ENCODE results near the gene AURKA.
"Not testable (repeated sequence)": the region's sequence is repeated elsewhere in the genome, so short reads cannot be mapped to it uniquely, and the experiment has no call there.

Gene AURKA

DNA sequence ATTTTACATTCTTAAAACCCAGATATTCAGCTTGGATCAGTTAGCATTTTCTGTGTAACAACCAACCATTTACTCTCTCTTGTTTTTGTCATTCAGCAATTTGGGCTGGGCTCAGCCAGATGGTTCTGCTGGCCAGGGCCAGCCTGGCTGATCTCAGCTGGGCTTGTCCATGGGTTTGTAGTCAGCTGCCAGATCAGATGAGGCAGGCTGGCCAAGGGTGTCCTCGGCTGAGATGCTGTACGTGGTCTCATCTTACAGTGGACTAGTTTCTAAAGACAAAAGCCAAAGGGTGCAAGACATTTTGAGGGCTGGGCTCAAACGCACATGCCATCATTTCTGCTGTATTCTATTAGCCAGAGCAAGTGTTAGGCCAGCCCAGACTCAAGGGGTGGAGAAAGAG lies 49.2 kb downstream of the AURKA start:
- no peaks in the 10 kb centered on the region for H3K36me3 ChIP-seq (replicated peaks; ENCODE audit: insufficient read depth, low read length)
- TF ChIP-seq EZH2 (optimal IDR thresholded peaks at IDR 0.05; ENCODE audit: low read depth, low read length) (no peak), EZH2phosphoT487 (IDR thresholded peaks at IDR 0.05; ENCODE audit: low read length) (no peak)
- TF ChIP-seq, protein P1, sequence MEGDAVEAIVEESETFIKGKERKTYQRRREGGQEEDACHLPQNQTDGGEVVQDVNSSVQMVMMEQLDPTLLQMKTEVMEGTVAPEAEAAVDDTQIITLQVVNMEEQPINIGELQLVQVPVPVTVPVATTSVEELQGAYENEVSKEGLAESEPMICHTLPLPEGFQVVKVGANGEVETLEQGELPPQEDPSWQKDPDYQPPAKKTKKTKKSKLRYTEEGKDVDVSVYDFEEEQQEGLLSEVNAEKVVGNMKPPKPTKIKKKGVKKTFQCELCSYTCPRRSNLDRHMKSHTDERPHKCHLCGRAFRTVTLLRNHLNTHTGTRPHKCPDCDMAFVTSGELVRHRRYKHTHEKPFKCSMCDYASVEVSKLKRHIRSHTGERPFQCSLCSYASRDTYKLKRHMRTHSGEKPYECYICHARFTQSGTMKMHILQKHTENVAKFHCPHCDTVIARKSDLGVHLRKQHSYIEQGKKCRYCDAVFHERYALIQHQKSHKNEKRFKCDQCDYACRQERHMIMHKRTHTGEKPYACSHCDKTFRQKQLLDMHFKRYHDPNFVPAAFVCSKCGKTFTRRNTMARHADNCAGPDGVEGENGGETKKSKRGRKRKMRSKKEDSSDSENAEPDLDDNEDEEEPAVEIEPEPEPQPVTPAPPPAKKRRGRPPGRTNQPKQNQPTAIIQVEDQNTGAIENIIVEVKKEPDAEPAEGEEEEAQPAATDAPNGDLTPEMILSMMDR (IDR thresholded peaks at IDR 0.05; ENCODE audit: low read length), result no peak
- H3K9me3 ChIP-seq (replicated peaks; ENCODE audit: insufficient read depth, low read length), result no peaks in the 10 kb centered on the region
- DNase-seq, result no peak
- H4K20me1 ChIP-seq (ENCODE audit: insufficient read depth, low read length), result 0 out of 2 replicates have a peak, but pooled peaks cover 2% of the 10 kb centered on the region
- no peak overlapping the region for H3K9ac ChIP-seq (ENCODE audit: low read length)
- H3F3A ChIP-seq (ENCODE audit: insufficient read depth, low read length), result no peaks in the 10 kb centered on the region
- H3K9me2 ChIP-seq (replicated peaks; ENCODE audit: insufficient read depth, low read length), result no peaks in the 10 kb centered on the region
- H3K4me1 ChIP-seq (ENCODE audit: low read length), result no peaks in the 10 kb centered on the region
- no peak overlapping the region for H3K4me3 ChIP-seq (ENCODE audit: low read length)
- H3K4me2 ChIP-seq (ENCODE audit: low read depth, low read length), result no peak overlapping the region
- no peaks in the 10 kb centered on the region for H3K79me2 ChIP-seq (ENCODE audit: low read length)
- no peak overlapping the region for H3K27ac ChIP-seq (ENCODE audit: low read length)
- no peak overlapping the region for H2AFZ ChIP-seq (ENCODE audit: low read length)
- no peaks in the 10 kb centered on the region for H3K27me3 ChIP-seq (replicated peaks; ENCODE audit: insufficient read depth, low read length)

DNA sequence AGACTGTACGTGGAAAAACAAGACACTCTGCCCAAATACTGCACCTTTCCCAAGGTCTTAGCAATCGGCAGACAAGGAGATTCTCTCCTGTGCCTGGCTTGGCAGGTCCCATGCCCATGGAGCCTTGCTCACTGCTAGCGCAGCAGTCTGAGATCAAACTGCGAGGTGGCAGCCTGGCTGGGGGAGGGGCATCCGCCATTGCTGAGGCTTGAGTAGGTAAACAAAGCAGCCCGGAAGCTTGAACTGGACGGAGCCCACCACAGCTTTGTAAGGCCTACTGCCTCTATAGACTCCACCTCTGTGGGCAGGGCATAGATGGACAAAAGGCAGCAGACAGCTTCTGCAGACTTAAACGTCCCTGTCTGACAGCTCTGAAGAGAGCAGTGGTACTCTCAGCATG lies 55.3 kb downstream of the AURKA start:
- not testable (repeated sequence) for H3K27me3 ChIP-seq (replicated peaks; ENCODE audit: insufficient read depth, low read length); H3K9me2 ChIP-seq (replicated peaks; ENCODE audit: insufficient read depth, low read length); DNase-seq; H3K4me1 ChIP-seq (ENCODE audit: low read length); H3F3A ChIP-seq (ENCODE audit: insufficient read depth, low read length); H3K9ac ChIP-seq (ENCODE audit: low read length); H3K9me3 ChIP-seq (replicated peaks; ENCODE audit: insufficient read depth, low read length); H3K79me2 ChIP-seq (ENCODE audit: low read length); H3K4me3 ChIP-seq (ENCODE audit: low read length); H4K20me1 ChIP-seq (ENCODE audit: insufficient read depth, low read length); H2AFZ ChIP-seq (ENCODE audit: low read length); H3K4me2 ChIP-seq (ENCODE audit: low read depth, low read length); H3K36me3 ChIP-seq (replicated peaks; ENCODE audit: insufficient read depth, low read length); H3K27ac ChIP-seq (ENCODE audit: low read length)

DNA sequence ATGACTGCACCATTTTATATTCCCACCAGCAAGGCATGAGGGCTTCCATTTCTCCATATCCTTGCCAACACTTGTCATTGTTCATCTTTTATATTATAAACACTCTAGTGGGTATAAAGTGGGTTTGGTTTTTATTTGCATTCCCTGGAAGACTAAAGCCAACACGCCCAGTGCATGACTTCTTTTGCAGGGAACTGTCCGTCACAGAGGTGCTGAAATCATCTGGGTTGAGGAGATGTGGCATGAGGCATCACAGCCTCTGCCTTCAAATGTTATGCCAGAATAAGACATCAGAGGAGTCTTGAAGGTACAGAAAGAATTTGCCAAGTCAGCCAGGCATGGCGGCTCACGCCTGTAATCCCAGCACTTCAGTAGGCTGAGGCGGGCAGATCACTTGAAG lies 63.2 kb downstream of the AURKA start:
- Histone ChIP-seq H3K36me3 (replicated peaks; ENCODE audit: insufficient read depth, low read length) (no peaks in the 10 kb centered on the region), H3K9me2 (replicated peaks; ENCODE audit: insufficient read depth, low read length) (no peaks in the 10 kb centered on the region), H3K27me3 (replicated peaks; ENCODE audit: insufficient read depth, low read length) (no peaks in the 10 kb centered on the region), H2AFZ (ENCODE audit: low read length) (no peak overlapping the region), H3K79me2 (ENCODE audit: low read length) (no peaks in the 10 kb centered on the region), H3K4me2 (ENCODE audit: low read depth, low read length) (no peak overlapping the region), H3K9ac (ENCODE audit: low read length) (no peak overlapping the region), H3K4me1 (ENCODE audit: low read length) (no peaks in the 10 kb centered on the region), H4K20me1 (ENCODE audit: insufficient read depth, low read length) (no peaks in the 10 kb centered on the region), H3K27ac (ENCODE audit: low read length) (no peak overlapping the region), H3K9me3 (replicated peaks; ENCODE audit: insufficient read depth, low read length) (no peaks in the 10 kb centered on the region), H3F3A (ENCODE audit: insufficient read depth, low read length) (no peaks in the 10 kb centered on the region), H3K4me3 (ENCODE audit: low read length) (no peak overlapping the region)
- DNase-seq, result peak; percentile 47
- TF ChIP-seq, protein P1 (IDR thresholded peaks at IDR 0.05; ENCODE audit: low read length), result no peak

DNA sequence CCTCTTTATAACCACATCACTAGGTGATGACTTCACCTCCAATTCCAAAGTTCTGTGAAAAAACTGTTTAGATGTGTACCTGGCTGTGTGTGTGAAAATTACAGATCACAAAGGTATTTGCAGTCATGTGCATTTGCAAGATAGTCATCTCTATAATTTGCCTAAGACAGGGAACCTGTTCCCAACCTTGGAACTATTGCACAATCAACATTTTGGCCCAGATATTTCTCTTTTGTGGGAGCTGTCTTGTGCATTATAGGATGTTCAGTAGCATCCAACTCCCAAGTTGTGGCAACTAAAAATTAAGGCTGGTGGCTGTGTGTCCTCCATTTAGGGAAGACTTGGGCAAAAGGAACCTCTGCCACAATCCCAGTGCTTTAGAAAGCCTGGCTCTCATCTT lies 67.2 kb downstream of the AURKA start:
- H2AFZ ChIP-seq (ENCODE audit: low read length), result no peak overlapping the region
- no peaks in the 10 kb centered on the region for H3K4me1 ChIP-seq (ENCODE audit: low read length)
- no peaks in the 10 kb centered on the region for H3K27me3 ChIP-seq (replicated peaks; ENCODE audit: insufficient read depth, low read length)
- TF ChIP-seq, protein P1 (IDR thresholded peaks at IDR 0.05; ENCODE audit: low read length), result no peak
- TF ChIP-seq EZH2phosphoT487 (IDR thresholded peaks at IDR 0.05; ENCODE audit: low read length), result no peak
- no peak for TF ChIP-seq EZH2 (optimal IDR thresholded peaks at IDR 0.05; ENCODE audit: low read depth, low read length)
- H3K27ac ChIP-seq (ENCODE audit: low read length), result no peak overlapping the region
- no peak overlapping the region for H3K9ac ChIP-seq (ENCODE audit: low read length)
- no peak overlapping the region for H3K4me3 ChIP-seq (ENCODE audit: low read length)
- no peaks in the 10 kb centered on the region for H3K9me3 ChIP-seq (replicated peaks; ENCODE audit: insufficient read depth, low read length)
- no peaks in the 10 kb centered on the region for H3K79me2 ChIP-seq (ENCODE audit: low read length)
- no peak for DNase-seq
- H3K36me3 ChIP-seq (replicated peaks; ENCODE audit: insufficient read depth, low read length), result no peaks in the 10 kb centered on the region
- H3K4me2 ChIP-seq (ENCODE audit: low read depth, low read length), result no peak overlapping the region
- no peaks in the 10 kb centered on the region for H4K20me1 ChIP-seq (ENCODE audit: insufficient read depth, low read length)
- H3K9me2 ChIP-seq (replicated peaks; ENCODE audit: insufficient read depth, low read length), result no peaks in the 10 kb centered on the region
- no peaks in the 10 kb centered on the region for H3F3A ChIP-seq (ENCODE audit: insufficient read depth, low read length)

All from MM.1S (cell line).